ENCODE results near the gene HDAC4. TPM values are rescaled to one million over a fixed set of nuclear protein-coding genes. Genes with fewer than 3 reads are reported as not detected.

Gene HDAC4
- total RNA-seq, 6 donors from 2014 or later = 16.1 to 108 (median 45.0) TPM

- Histone ChIP-seq H3K4me3 (no peak overlapping the region), H3K4me1 (no peaks in the 10 kb centered on the region), H3K9me3 (no peaks in the 10 kb centered on the region), H3K27me3 (no peaks in the 10 kb centered on the region), H3K27ac (no peak overlapping the region), H3K36me3 (peaks cover 13 to 85% (median 48%) of the 10 kb centered on the region in 4 donors)
- no peak for TF ChIP-seq CTCF (IDR thresholded peaks at IDR 0.05)
- TF ChIP-seq EP300 (IDR thresholded peaks at IDR 0.05) = no peak
- TF ChIP-seq POLR2AphosphoS5 (IDR thresholded peaks at IDR 0.05) = no peak
- no peak for TF ChIP-seq POLR2A (IDR thresholded peaks at IDR 0.05)
- no peak for DNase-seq
- WGBS, 2 donors = 95 to 96% methylated on average over 15 to 16 of the region's 16 CpGs
- no peak for ATAC-seq (ENCODE audit: low FRiP score in 2 of 2)
These were observed 261.7 kb downstream of the HDAC4 start for GRCh38 chr2:239139101-239139500.

- Histone ChIP-seq H3K9me3 (no peaks in the 10 kb centered on the region), H3K27ac (no peak overlapping the region), H3K4me1 (no peaks in the 10 kb centered on the region), H3K4me3 (no peak overlapping the region), H3K27me3 (no peaks in the 10 kb centered on the region), H3K36me3 (peaks cover 18 to 86% (median 51%) of the 10 kb centered on the region in 4 donors)
- ATAC-seq (ENCODE audit: low FRiP score in 2 of 2) = no peak
- no peak for DNase-seq
- WGBS, 2 donors = 94 to 98% methylated on average over 15 of the region's 15 CpGs
- TF ChIP-seq CTCF (IDR thresholded peaks at IDR 0.05) = no peak
- TF ChIP-seq POLR2A (IDR thresholded peaks at IDR 0.05) = no peak
- TF ChIP-seq EP300 (IDR thresholded peaks at IDR 0.05) = no peak
- TF ChIP-seq POLR2AphosphoS5 (IDR thresholded peaks at IDR 0.05) = no peak
These were observed 262.2 kb downstream of the HDAC4 start for GRCh38 chr2:239138610-239139009.

- peaks cover 19 to 88% (median 57%) of the 10 kb centered on the region in 4 donors for H3K36me3 ChIP-seq
- ATAC-seq (ENCODE audit: low FRiP score in 2 of 2) (no peak), DNase-seq (no peak)
- H3K27me3 ChIP-seq = no peaks in the 10 kb centered on the region
- H3K9me3 ChIP-seq = no peaks in the 10 kb centered on the region
- TF ChIP-seq POLR2AphosphoS5 (IDR thresholded peaks at IDR 0.05) = no peak
- H3K27ac ChIP-seq = no peak overlapping the region
- 89 to 91% methylated on average over 3 of the region's 3 CpGs for WGBS, 2 donors
- no peak overlapping the region for H3K4me3 ChIP-seq
- H3K4me1 ChIP-seq = no peaks in the 10 kb centered on the region
These were observed 262.9 kb downstream of the HDAC4 start for GRCh38 chr2:239137898-239138283.

- Histone ChIP-seq H3K27me3 (no peaks in the 10 kb centered on the region), H3K27ac (no peak overlapping the region), H3K4me3 (no peak overlapping the region), H3K9me3 (no peaks in the 10 kb centered on the region), H3K4me1 (no peaks in the 10 kb centered on the region), H3K36me3 (peaks cover 19 to 88% (median 58%) of the 10 kb centered on the region in 4 donors)
- TF ChIP-seq POLR2AphosphoS5 (IDR thresholded peaks at IDR 0.05) = no peak
- no peak for TF ChIP-seq POLR2A (IDR thresholded peaks at IDR 0.05)
- no peak for TF ChIP-seq CTCF (IDR thresholded peaks at IDR 0.05)
- TF ChIP-seq EP300 (IDR thresholded peaks at IDR 0.05) = no peak
- DNase-seq = no peak
- 93 to 95% methylated on average over 12 to 26 of the region's 26 CpGs for WGBS, 2 donors
- ATAC-seq (ENCODE audit: low FRiP score in 2 of 2) = no peak
These were observed 263.5 kb downstream of the HDAC4 start for GRCh38 chr2:239137165-239137897.

GRCh38 chr2:239136762-239137161 is 264.1 kb downstream of the HDAC4 start:
- Histone ChIP-seq H3K27me3 (no peaks in the 10 kb centered on the region), H3K9me3 (no peaks in the 10 kb centered on the region), H3K4me3 (no peak overlapping the region), H3K36me3 (peaks cover 16 to 88% (median 61%) of the 10 kb centered on the region in 4 donors), H3K27ac (no peak overlapping the region), H3K4me1 (no peaks in the 10 kb centered on the region)
- ATAC-seq (ENCODE audit: low FRiP score in 2 of 2) (no peak), DNase-seq (no peak)
- TF ChIP-seq CTCF (IDR thresholded peaks at IDR 0.05) (no peak), POLR2A (IDR thresholded peaks at IDR 0.05) (no peak), POLR2AphosphoS5 (IDR thresholded peaks at IDR 0.05) (no peak), EP300 (IDR thresholded peaks at IDR 0.05) (no peak)
- 94 to 95% methylated on average over 6 of the region's 6 CpGs for WGBS, 2 donors
